Keratinocyte (primary cell): ENCODE data around the gene AGAP1. TPM values are rescaled to one million over a fixed set of nuclear protein-coding genes. Genes with fewer than 3 reads are reported as not detected.

Source experiments
- DNase-seq: peaks from one replicate; pipeline ENCODE4 v3.0.0-alpha.2; 2011; ENCODE audit warnings: low read depth, missing footprints, low spot score
- FAIRE-seq: peaks from 2 replicates; lab custom pipeline; 2011; peaks lifted over from hg19 to GRCh38; lab: Jason Lieb, UNC
- H2AFZ ChIP-seq: 2 replicates; pipeline ENCODE4 v1.6.0; 2012; ENCODE audit warnings: low read length, control low read depth, inconsistent platforms; ENCODE audit not compliant: control insufficient read depth
- H3K27ac ChIP-seq: 2 replicates; pipeline ENCODE4 v1.5.1; 2011; ENCODE audit warnings: low read length; ENCODE audit not compliant: control insufficient read depth, insufficient read depth
- H3K27me3 ChIP-seq: 3 replicates; pipeline ENCODE4 v1.6.0; 2011; ENCODE audit warnings: low read length; ENCODE audit not compliant: control insufficient read depth, insufficient read depth; ENCODE audit errors: extremely low read depth
- H3K36me3 ChIP-seq, 2 experiments: 2 replicates in 1 of 2; 3 replicates in 1 of 2; pipeline ENCODE4 v1.5.1; 2011; ENCODE audit warnings: low read length in 2 of 2, mild to moderate bottlenecking in 1 of 2; ENCODE audit not compliant: control insufficient read depth in 2 of 2, insufficient read depth in 2 of 2; ENCODE audit errors: extremely low read depth in 1 of 2
- H3K4me1 ChIP-seq: 3 replicates; pipeline ENCODE4 v1.5.1; 2011; ENCODE audit warnings: low read length; ENCODE audit not compliant: control insufficient read depth, insufficient read depth; ENCODE audit errors: extremely low read depth
- H3K4me2 ChIP-seq: 3 replicates; pipeline ENCODE4 v1.6.0; 2011; ENCODE audit warnings: low read depth, low read length; ENCODE audit not compliant: control insufficient read depth, insufficient read depth; ENCODE audit errors: extremely low read depth
- H3K4me3 ChIP-seq, 3 experiments: fragments of 200-600 bp in 1 of 3; sonication (generic) in 1 of 3; 2 replicates in 2 of 3; 3 replicates in 1 of 3; pipeline ENCODE4 v1.5.1; 2011 to 2016; ENCODE audit warnings: low read length in 3 of 3, mild to moderate bottlenecking in 3 of 3, control low read depth in 2 of 3, inconsistent platforms in 1 of 3, low read depth in 1 of 3, mixed read lengths in 1 of 3, mixed run types in 1 of 3, moderate library complexity in 1 of 3; ENCODE audit not compliant: control insufficient read depth in 2 of 3, insufficient read depth in 2 of 3; ENCODE audit errors: extremely low read depth in 1 of 3
- H3K79me2 ChIP-seq: 2 replicates; pipeline ENCODE4 v1.6.0; 2012; ENCODE audit warnings: low read length; ENCODE audit not compliant: control insufficient read depth, insufficient read depth
- H3K9ac ChIP-seq: 3 replicates; pipeline ENCODE4 v1.6.0; 2011; ENCODE audit warnings: low read length; ENCODE audit not compliant: control insufficient read depth, insufficient read depth; ENCODE audit errors: extremely low read depth
- H3K9me1 ChIP-seq: 3 replicates; pipeline ENCODE4 v1.6.0; 2011; ENCODE audit warnings: low read length; ENCODE audit not compliant: control insufficient read depth, insufficient read depth; ENCODE audit errors: extremely low read depth
- H3K9me3 ChIP-seq: 2 replicates; pipeline ENCODE4 v1.5.1; 2012; ENCODE audit warnings: low read depth, low read length; ENCODE audit not compliant: control insufficient read depth
- H4K20me1 ChIP-seq: 3 replicates; pipeline ENCODE4 v1.6.0; 2011; ENCODE audit warnings: low read length; ENCODE audit not compliant: control insufficient read depth, insufficient read depth; ENCODE audit errors: extremely low read depth
- EZH2 ChIP-seq: IDR thresholded peaks from one replicate; pipeline ENCODE4 v1.6.1; 2012; ENCODE audit warnings: inconsistent platforms, mild to moderate bottlenecking, low read length, moderate library complexity
- dilution Hi-C: fragments of 300-500 bp; cut with MboI; formaldehyde crosslinking; loops from one replicate; pipeline ENCODE4 v1.7.0; 2020; ENCODE audit warnings: low sequenced_read_pairs; ENCODE audit not compliant: extremely low pct_ligation_motif_present
- polyA plus RNA-seq, 5 experiments: library from polyadenylated mRNA; depleted of rRNA in 3 of 5; stranded (reverse) in 3 of 5; stranded (forward) in 1 of 5; unstranded in 1 of 5; fragments of >200 nt; gene quantifications; 1 replicate in 1 of 5; 2 replicates in 3 of 5; 3 replicates in 1 of 5; pipeline versions ENCODE4 v1.2.1 to v1.2.3, GENCODE V29; 2011 to 2012; ENCODE audit warnings: missing spikeins in 2 of 5, low read depth in 1 of 5, low replicate concordance in 1 of 5
- TF ChIP-seq, protein P1 (sequence below), 3 experiments: IDR thresholded peaks in 1 of 3; conservative IDR thresholded peaks in 1 of 3; optimal IDR thresholded peaks in 1 of 3; 2 replicates in 2 of 3; 3 replicates in 1 of 3; pipeline versions ENCODE3 to v1.5.1; 2011; ENCODE audit warnings: low read length in 3 of 3, mild to moderate bottlenecking in 3 of 3, moderate library complexity in 2 of 3, control low read depth in 1 of 3, inconsistent platforms in 1 of 3; ENCODE audit not compliant: insufficient read depth in 2 of 3; ENCODE audit errors: extremely low read depth in 1 of 3

The AGAP1 gene
- polyA plus RNA-seq, 1 donor (not counting 4 experiments of a cell fraction or from before 2014, with no cell fraction given): 12.6 TPM

DNA sequence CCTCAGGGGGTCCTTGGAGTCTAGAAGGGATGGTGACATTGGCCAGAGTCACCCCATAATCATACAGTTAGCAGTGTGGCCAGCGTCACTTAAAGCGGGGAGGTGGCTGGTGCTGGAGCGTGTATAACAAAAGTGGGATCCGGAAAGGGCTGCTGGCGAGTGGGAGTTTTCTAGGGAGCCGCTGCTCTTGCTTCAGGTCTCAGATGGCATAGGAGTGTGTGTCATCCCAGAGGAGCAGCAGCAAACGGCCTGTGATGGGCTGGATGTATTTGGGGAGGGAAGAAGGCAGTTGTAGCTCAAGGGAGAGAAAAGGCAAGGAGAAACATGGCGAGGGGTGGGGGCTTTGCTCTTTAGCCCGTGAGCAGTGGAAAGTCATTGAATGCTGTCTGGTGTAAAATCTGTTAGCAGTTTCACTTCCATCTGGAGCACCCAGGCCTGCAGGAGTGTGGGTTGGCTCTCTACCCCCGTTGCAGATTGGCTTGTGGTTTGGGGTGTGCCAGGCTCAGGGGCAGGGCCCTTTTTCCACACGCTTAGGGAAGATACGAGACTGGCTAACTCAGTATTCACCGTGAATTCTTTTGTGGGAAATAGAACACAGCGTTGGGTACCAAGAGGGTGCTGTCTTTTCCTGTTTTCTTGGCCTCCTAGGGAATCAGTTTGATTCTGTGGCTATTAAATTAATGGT, 120.5 kb downstream of the AGAP1 start:
- H3K27ac ChIP-seq: no peak overlapping the region
- no peaks in the 10 kb centered on the region for H3K9me3 ChIP-seq
- no peaks in the 10 kb centered on the region for H3K27me3 ChIP-seq
- dilution Hi-C loops: no loop called here
- no peak overlapping the region for H3K4me2 ChIP-seq
- peaks cover 23% of the 10 kb centered on the region for H3K79me2 ChIP-seq
- FAIRE-seq (no peak), DNase-seq (no peak)
- TF ChIP-seq, protein P1, sequence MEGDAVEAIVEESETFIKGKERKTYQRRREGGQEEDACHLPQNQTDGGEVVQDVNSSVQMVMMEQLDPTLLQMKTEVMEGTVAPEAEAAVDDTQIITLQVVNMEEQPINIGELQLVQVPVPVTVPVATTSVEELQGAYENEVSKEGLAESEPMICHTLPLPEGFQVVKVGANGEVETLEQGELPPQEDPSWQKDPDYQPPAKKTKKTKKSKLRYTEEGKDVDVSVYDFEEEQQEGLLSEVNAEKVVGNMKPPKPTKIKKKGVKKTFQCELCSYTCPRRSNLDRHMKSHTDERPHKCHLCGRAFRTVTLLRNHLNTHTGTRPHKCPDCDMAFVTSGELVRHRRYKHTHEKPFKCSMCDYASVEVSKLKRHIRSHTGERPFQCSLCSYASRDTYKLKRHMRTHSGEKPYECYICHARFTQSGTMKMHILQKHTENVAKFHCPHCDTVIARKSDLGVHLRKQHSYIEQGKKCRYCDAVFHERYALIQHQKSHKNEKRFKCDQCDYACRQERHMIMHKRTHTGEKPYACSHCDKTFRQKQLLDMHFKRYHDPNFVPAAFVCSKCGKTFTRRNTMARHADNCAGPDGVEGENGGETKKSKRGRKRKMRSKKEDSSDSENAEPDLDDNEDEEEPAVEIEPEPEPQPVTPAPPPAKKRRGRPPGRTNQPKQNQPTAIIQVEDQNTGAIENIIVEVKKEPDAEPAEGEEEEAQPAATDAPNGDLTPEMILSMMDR (optimal IDR thresholded peaks at IDR 0.05 in 1 of 3, IDR thresholded peaks at IDR 0.05 in 1 of 3, conservative IDR thresholded peaks at IDR 0.05 in 1 of 3; ENCODE audit: extremely low read depth in 1 of 3, insufficient read depth in 2 of 3, low read length in 3 of 3): no peak
- no peak for TF ChIP-seq EZH2
- H3K9me1 ChIP-seq: no peaks in the 10 kb centered on the region
- no peak overlapping the region for H3K9ac ChIP-seq
- H4K20me1 ChIP-seq: peaks cover 5% of the 10 kb centered on the region
- no peaks in the 10 kb centered on the region for H3K36me3 ChIP-seq
- H3K4me3 ChIP-seq: no peak overlapping the region
- no peaks in the 10 kb centered on the region for H3K4me1 ChIP-seq
- no peak overlapping the region for H2AFZ ChIP-seq

GRCh38 chr2:235614900-235615712, 121.3 kb downstream of the AGAP1 start:
- FAIRE-seq: no peak

More at GRCh38 chr2:235614900-235615712, 121.3 kb downstream of the AGAP1 start:
- Histone ChIP-seq H3K27ac (no peak overlapping the region), H3K4me1 (no peaks in the 10 kb centered on the region), H3K9ac (no peak overlapping the region), H3K9me3 (no peaks in the 10 kb centered on the region), H3K27me3 (no peaks in the 10 kb centered on the region), H3K9me1 (no peaks in the 10 kb centered on the region), H3K4me2 (no peak overlapping the region), H4K20me1 (peaks cover 5% of the 10 kb centered on the region), H3K4me3 (no peak overlapping the region), H3K36me3 (no peaks in the 10 kb centered on the region), H3K79me2 (peaks cover 20% of the 10 kb centered on the region), H2AFZ (no peak overlapping the region)
- dilution Hi-C loops: no loop called here
- no peak for DNase-seq
- TF ChIP-seq EZH2: no peak
- TF ChIP-seq, protein P1 (optimal IDR thresholded peaks at IDR 0.05 in 1 of 3, IDR thresholded peaks at IDR 0.05 in 1 of 3, conservative IDR thresholded peaks at IDR 0.05 in 1 of 3; ENCODE audit: extremely low read depth in 1 of 3, insufficient read depth in 2 of 3, low read length in 3 of 3): no peak
